Activated CD4-positive, alpha-beta T cell treated with anti-CD3 and anti-CD28 coated beads for 1 hour (primary cell): ENCODE data around the gene BIRC2.
"Not testable (repeated sequence)": the region's sequence is repeated elsewhere in the genome, so short reads cannot be mapped to it uniquely, and the experiment has no call there.

ENCODE experiments used
- DNase-seq: peaks from one replicate; pipeline ENCODE4 v3.0.0-alpha.2; 2020

BIRC2 gene

DNA sequence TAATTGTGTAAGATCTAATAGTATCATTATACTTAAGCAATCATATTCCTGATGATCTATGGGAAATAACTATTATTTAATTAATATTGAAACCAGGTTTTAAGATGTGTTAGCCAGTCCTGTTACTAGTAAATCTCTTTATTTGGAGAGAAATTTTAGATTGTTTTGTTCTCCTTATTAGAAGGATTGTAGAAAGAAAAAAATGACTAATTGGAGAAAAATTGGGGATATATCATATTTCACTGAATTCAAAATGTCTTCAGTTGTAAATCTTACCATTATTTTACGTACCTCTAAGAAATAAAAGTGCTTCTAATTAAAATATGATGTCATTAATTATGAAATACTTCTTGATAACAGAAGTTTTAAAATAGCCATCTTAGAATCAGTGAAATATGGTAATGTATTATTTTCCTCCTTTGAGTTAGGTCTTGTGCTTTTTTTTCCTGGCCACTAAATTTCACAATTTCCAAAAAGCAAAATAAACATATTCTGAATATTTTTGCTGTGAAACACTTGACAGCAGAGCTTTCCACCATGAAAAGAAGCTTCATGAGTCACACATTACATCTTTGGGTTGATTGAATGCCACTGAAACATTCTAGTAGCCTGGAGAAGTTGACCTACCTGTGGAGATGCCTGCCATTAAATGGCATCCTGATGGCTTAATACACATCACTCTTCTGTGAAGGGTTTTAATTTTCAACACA is 23.3 kb upstream of the BIRC2 start:
- no peak for DNase-seq

DNA sequence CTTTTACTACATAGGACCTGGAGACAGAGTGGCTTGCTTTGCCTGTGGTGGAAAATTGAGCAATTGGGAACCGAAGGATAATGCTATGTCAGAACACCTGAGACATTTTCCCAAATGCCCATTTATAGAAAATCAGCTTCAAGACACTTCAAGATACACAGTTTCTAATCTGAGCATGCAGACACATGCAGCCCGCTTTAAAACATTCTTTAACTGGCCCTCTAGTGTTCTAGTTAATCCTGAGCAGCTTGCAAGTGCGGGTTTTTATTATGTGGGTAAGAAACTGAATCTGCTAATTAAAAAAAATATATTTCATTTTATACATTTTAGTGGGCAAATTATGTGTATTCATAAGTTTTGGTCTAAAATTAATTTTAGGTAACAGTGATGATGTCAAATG is 21.9 kb upstream of the BIRC2 start:
- no peak for DNase-seq

DNA sequence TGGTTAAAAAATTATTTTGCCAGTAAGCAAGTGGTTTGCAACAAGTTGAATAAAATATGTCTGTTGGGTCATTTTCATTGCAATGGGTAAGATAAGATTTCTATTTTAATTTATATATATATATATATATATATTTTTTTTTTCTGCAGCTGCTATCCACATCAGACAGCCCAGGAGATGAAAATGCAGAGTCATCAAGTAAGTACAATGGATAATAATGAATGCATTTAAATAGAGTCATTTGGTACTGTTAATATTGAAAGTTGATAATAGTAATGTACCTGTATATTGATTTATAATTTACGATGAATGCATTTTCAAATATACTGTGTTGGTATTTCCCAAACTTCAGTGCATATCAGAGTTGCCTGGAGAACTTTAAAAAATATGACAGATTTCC is 18.3 kb upstream of the BIRC2 start:
- DNase-seq: no peak

DNA sequence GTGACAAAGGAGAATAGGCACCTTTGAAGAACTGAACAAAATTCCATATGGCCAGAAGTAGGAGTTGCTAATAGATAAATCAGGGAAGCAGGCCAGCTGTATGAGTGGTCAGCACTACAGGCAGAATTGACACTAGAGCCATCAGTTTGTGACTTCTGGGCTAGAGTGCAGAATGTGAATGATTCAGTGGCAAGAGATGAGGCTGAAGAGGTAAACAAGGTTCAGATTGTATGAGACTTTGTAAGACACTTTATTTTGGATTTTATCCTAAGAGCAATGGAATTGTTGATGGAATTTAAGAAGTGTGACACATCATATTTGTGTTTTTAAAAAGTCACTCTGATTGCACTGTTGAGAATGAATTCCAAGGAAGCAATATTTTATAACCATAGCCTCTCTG is 16.8 kb upstream of the BIRC2 start:
- DNase-seq: no peak

DNA sequence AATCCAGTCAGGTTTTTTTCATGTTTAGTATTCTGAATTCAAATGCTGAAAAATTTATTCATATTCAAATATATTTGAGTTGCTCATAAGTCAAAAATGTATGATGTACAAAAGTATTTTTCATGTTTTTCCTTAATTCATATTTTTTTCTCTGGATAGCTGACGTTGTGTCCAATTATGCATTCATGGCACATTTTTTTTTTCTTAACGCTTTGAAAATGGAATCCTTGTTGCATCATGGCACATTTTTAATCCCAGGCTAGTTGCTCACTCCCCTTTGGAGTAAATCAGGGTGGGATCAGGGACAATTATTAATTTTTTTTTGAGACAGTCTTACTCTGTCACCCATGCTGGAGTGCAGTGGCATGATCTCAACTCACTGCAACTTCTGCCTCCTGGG is 15.7 kb upstream of the BIRC2 start:
- DNase-seq: no peak

DNA sequence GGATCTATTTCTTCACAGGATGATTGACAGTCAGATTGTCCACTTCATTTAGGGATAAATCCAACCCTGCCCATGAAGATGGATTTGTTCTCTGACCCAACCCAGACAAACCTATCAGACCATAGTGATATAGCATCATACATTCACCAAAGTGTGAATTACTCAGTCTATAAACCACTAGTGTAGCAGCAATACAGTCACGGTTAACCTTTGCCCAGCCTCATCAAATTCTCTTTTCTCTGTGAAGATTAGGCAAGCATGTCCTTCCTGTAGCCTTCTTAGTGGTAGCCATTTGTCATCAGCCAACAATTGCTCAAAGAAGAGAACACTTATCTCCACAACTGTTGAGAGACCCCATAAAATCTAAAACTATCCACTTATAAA is 14.4 kb upstream of the BIRC2 start:
- no peak for DNase-seq

DNA sequence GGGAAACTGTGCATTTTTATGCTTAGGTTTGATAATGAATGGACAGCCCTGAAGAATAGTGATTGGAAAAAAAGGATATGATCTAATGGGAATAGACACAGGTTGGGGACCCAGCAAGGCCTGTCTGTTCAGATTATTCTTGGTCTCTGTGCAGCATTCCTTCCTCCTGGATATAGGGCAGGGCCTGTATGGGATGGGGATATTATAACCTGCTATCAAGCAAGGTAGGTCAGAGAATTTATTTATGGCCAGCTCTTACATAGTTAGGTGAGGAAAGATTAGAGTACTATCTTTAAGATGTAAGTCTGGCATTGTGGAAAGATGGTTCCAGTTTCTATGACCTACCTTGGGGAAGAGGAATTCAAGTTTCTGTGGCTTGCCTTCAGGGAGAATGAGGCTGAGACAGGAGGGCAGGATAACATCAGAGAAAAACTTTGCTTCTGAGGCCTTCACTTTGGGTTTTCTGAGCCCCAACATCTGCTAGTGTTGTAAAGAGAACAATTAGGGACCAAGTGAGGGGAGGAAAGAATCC is 8.5 kb upstream of the BIRC2 start:
- DNase-seq: no peak

DNA sequence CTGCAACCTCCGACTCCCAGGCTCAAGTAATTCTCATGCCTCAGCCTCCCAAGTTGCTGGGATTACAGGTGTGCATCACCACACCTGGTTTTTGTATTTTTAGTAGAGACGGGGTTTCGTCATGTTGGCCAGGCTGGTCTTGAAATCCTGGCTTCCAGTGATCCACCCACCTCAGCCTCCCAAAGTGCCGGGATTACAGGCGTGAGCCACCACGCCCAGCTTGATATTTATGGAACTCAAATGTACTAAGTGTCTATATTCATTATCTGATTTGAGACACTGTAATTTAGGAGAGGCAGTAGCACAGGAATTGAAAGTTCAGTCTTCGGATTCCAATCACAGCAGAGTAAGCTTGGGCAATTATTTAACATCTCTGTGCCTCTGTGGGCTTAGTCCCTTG is 5.7 kb upstream of the BIRC2 start:
- DNase-seq: not testable (repeated sequence)

DNA sequence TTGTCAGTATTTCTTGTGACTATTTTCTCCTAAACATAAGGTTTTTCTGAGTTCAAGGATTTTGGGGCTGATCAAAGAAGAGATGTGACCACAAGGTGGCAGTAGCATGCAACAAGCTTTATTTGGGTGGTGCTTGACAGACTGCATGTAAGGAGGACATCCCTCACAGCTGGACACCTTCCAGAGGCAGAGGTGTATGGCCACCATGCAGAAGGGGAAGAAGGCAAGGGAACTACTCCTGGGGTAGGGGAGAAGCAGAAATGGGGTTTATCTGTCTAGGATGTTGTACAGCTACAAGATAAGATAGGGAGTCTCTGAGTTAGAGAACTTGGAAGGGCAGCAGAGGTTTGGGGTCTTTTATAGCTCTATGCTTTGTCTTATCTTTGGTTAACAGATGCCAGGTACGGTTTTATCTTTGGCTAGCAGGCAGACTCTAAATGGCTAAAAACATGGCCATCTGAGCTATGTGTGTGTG is 5.1 kb upstream of the BIRC2 start:
- DNase-seq: peak; percentile 49

DNA sequence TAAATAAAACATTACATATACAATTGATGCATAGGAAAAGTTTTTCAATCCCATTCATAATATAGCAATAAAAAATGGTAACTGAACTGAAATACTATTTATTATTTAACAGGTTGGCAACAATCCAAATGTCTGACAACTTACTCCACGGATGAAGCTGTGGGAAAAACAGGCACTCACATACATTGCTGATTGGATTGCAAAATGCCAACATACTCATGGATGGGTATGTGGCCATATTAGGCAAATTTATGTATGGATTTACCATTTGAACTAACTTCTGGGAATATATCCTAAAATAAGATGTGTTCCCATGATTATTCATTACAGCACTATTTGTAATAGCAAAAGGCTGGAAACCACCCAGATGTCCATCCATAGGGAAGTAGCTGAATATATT is 3.2 kb upstream of the BIRC2 start:
- no peak for DNase-seq

DNA sequence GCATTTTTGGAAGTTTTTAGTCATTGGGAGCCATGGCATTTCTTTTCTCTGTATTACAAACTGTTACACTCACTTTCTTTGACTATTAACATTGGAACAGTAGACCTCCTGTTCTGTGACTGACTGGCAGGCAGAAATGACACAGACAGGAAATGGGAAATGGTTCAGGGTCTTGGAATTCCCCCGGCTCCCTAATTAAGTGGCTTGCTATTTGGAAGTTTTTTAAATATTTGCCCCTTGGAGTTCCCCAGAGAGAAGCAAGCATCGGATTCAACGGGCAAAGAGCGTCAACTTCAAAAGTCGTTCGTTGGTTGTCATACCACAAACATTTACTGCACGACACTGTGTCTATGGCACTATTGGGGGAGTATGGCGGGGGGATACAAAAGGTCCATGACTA is 1.1 kb upstream of the BIRC2 start:
- no peak for DNase-seq

DNA sequence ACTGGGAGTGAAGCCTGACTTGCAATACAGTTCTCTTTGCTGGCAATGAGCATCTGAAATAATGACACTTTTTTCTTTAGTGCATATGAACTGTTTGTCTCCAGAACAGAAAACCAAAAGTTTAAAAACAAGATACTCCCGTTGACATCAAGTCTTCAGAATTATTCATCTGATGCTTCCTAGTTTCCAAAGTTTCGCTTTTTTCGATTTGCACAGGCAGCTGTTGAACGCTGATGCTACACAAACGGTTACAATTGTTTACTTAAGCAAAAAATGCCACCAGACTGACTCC is 612 bp upstream of the BIRC2 start:
- DNase-seq: no peak

DNA sequence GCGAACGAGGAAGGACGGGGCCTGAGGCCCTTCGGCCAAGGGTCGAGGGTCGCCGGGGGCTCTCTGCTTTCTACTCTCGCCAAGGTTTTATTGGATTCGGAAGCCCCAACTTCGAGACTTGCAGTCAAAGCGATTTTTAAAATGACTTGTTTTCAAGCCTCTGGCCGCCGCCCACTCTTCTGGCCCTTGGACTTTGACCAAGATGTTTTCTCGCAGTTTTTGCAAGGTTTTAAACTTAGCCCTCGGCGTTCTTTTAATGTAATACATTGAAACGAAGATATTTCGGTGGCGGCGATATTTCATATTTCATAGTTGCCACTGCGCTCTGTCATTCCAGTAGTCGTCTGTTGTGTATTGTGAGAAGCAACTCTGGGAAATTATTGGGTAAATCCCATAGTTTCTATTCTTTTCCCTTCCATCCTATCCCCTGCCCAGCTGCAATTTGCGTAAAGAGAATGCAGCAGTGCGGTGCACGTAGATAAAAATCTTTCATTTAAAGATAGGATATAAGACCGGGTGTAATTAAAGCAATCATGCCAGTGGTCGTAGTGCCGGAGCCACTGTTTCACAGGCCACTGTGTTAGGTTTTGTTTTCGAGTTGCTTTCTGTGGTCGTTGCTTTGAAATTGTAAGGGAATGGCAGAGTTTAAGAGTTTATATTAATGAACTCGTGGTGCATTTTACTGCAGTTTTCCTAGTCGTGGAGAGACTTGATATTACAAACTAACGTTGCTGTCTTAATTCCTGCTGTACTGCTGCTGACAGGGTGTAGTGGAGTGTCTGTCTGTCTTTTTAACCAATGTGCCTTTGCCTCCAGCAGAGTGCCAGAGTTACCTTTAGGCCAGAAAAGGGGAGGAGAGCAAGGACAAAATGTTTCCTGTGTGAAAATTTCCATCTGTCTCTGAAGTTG is 702 bp downstream of the BIRC2 start:
- no peak for DNase-seq

DNA sequence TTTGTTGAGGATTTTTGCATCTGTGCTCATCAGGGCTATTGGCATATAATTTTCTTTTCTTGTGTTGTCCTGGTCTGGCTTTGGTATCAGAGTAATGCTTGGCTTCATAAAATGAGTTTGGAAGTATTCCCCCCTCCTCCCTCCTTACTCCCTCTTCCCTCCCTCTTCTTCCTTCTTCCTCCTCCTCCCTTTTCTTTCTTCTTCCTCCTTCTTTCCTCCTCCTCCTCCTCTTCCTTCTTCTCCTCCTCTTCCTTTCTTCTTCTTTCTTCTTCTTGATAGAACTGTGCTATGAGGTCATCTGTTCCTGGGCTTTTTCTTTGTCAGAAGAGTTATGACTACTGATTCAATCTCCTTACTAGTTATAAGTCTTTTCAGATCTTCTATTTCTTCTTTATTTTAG is 10.1 kb downstream of the BIRC2 start:
- no peak for DNase-seq

DNA sequence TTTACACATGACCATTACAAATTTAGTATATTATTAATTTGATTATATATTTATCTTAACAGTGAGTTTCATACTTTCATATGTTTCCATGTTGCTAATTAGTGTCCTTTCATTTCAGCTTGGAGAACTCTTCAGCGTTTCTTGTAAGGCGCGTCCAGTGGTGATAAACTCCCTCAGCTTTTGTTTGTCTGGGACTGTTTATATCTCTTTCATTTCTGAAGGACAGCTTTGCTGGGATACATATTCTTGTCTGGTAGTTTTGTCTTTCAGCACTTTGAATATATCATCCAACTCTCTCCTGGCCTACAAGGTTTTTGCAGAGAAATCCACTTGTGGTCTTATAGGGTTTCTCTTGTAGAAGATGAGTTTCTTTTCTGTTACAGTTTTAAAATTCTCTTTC is 12.4 kb downstream of the BIRC2 start:
- no peak for DNase-seq

DNA sequence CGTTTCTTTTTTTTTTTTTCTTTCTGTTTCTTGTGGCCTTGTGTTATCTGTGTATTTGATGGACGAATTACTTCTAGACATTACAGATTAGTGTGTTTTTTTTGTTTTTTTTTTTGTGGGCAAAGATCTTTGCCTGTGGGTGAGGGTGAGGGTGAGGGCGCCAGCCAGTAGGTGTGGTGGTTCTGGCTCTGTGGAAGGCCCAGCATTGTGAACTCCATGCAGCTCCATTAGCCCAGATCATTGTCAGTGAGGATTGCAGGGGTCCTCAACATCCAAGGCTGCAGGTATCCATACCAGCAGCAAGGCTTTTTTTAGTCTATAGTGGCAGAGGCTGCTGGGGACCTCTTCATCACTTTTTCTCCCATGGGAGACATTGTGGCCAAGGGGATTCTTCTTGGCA is 13.7 kb downstream of the BIRC2 start:
- no peak for DNase-seq

DNA sequence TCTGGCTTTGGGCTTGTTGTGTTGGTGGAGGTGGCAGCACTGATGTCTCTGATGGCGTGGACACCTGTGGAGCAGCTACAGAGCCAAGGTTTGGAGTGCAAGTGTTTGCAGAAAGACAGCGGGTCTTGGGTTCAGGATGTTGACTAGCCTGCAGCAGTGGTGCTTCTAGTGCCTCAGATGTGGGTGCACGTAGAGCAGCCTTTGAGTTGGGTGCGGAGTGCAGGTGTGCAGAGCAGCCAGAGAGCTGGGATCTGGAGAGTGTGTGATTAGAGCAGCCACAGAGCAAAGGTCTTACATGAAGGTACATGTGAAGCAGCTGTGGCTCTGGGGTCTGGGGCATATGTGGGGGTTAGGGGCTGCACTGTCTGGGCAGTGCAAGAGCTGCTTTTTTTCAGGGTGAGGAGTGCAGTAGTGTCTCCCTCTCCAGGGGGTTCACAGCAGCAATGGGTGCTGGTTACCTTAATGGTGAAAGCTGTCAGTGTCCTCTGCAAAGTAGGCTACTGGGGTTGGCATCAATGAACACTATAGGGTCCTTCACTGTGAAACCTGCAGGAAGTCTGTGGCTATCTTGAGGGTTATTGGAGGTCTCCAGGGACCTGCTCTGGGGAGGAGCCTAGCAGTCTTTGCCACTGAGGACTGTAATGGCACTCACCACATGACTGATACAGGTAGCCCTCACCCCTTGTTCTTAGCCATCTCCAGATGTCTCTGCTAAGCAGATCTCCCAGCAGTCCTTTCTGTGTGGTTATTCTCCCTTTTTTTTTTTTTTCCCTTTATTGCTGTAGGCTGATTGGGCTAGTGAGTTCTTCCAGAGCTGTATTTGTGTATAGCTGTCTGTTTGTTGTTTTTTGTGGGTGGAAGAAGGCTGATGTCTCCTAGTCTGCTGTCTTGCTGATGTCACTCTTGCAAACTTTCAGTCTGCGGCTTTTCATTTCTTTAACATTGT is 14.3 kb downstream of the BIRC2 start:
- DNase-seq: peak; percentile 29

DNA sequence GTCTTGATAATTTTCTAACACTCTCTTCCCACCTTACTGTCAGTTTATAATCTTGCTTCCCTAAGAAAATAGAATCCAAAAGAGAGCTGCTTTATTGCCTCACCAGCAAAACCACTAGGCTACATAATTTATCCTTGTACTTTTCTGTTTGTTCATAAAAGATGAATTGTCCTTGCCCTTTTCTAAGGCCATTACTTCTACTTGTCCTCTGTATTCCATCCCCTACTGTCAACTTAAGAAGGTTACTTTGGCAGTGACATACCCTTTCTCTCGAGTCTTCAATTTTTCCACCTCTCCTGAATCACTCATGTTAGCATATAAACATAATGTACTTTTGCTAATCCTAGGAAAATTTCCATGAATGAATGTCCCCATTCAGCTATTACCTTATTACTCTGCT is 18.0 kb downstream of the BIRC2 start:
- no peak for DNase-seq

DNA sequence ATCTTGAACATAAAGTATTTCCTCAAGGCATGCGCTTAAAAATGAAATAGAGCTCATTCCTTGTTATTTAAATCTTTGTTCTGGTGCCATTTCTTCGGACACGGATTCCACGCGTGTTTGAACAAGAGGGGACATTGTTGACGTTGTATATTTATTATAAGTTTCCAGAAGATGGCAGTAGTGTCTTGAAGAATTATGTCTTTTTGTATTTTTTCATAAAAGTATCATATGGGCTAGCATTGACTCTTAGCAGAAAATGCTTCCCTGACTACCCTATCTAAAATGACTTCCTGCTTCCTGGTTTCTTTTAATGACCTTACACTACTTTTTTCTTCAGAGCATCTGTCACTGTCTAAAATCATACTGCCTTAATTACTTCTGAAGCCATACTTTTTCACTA is 20.4 kb downstream of the BIRC2 start:
- no peak for DNase-seq

DNA sequence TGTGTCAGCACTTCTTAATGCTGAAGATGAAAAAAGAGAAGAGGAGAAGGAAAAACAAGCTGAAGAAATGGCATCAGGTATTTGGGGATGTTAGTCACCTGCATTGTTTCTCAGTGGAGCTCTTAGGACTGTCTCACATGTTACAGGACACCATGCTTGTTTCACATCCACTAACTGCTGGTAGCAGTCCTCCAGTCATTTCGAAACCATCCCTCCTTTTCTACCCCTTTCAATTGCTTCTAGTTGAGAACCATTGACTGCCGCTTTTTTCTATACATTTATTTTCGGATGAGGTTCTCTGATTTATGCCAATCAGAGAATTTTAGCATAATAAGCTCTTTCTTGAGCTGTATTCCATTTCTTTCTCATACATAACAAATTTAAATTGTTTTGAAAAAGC is 21.5 kb downstream of the BIRC2 start:
- DNase-seq: no peak

DNA sequence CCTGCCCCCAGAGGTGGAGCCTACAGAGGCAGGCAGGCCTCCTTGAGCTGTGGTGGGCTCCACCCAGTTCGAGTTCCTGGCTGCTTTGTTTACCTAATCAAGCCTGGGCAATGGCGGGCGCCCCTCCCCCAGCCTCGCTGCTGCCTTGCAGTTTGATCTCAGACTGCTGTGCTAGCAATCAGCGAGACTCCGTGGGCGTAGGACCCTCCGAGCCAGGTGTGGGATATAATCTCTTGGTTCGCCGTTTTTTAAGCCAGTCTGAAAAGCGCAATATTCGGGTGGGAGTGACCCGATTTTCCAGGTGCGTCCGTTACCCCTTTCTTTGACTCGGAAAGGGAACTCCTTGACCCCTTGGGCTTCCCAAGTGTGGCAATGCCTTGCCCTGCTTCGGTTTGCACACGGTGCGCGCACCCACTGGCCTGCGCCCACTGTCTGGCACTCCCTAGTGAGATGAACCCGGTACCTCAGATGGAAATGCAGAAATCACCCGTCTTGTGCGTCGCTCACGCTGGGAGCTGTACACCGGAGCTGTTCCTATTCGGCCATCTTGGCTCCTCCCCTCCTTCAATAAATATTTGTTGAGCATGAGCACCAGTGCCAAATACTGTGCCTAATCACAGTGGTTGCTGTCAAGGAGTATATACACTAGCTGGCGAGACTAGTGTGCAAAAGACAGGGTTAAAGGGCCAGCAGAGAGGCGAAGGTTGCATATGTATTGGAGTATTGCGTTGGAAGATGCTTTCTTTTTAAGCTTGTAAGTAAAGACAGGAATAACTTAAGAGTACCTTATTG is 27.8 kb downstream of the BIRC2 start:
- DNase-seq: not testable (repeated sequence)

DNA sequence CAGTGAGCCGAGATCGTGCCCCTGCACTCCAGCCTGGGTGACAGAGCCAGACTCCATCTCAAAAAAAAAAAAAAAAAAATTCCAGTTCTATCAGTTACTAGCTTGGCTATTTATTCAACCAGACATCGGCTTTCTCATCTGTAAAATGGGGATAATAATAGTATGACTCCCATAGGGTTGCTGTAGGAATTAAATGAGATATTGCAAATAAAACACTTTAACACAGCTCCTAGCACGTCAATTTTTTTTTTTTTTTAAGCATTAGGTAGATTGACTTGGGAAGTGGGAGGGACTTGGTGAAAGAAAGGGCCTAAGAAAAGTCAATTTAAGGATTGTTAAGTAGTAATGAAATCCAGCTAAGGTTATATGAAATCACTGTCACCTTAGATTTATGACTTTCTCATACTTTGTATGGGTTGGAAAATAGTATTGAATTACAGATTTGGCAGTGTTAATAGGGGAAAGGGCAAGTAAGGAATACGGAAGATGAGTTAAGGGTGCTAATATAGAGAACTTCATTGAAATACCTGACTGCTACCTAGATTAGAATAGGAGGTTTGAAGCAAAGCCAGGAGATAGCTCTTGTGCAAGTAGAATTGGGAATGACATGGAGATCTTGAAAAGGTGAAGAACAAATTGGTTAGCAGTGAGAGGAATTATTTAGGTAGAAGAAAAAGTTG is 28.8 kb downstream of the BIRC2 start:
- no peak for DNase-seq
